Embryonic facial prominence (tissue), 1 donor: ENCODE measurements around the gene CENPW.

Experiments used
- DNase-seq: peaks from one replicate; pipeline ENCODE4 v3.0.0-alpha.2; 2016; ENCODE audit errors: extremely low spot score

Gene CENPW

GRCh38 chr6:126339796-126340609 is at the start of gene CENPW:
Gene CENPW (plus strand): TSS chr6:126340115. CDS start chr6:126340274, 159 bp downstream.
- DNase-seq: peak; percentile 84

GRCh38 chr6:126293891-126294524 is 45.9 kb upstream of the CENPW start:
- DNase-seq: no peak

GRCh38 chr6:126300126-126300525 is 39.8 kb upstream of the CENPW start:
- no peak for DNase-seq

- DNase-seq: no peak
Measured at GRCh38 chr6:126300735-126301134, 39.2 kb upstream of the CENPW start.

GRCh38 chr6:126302191-126302590 is 37.7 kb upstream of the CENPW start:
- DNase-seq: no peak

GRCh38 chr6:126307849-126308248 is 32.1 kb upstream of the CENPW start:
- DNase-seq: peak; percentile 22

GRCh38 chr6:126308362-126308761 is 31.6 kb upstream of the CENPW start:
- no peak for DNase-seq

- DNase-seq: no peak
Measured at GRCh38 chr6:126312013-126312665, 27.8 kb upstream of the CENPW start.

- DNase-seq: no peak
Measured at GRCh38 chr6:126313941-126314340, 26.0 kb upstream of the CENPW start.

- no peak for DNase-seq
Measured at GRCh38 chr6:126318797-126319196, 21.1 kb upstream of the CENPW start.

- no peak for DNase-seq
Measured at GRCh38 chr6:126333729-126334128, 6.2 kb upstream of the CENPW start.

- no peak for DNase-seq
Measured at GRCh38 chr6:126335210-126335609, 4.7 kb upstream of the CENPW start.

GRCh38 chr6:126337323-126337722 is 2.6 kb upstream of the CENPW start:
- no peak for DNase-seq

GRCh38 chr6:126341126-126341525 is 1.2 kb downstream of the CENPW start:
- DNase-seq: no peak

GRCh38 chr6:126344181-126344580 is 4.3 kb downstream of the CENPW start:
- DNase-seq: no peak

GRCh38 chr6:126351960-126352359 is 12.0 kb downstream of the CENPW start:
- DNase-seq: no peak

GRCh38 chr6:126352514-126352913 is 12.6 kb downstream of the CENPW start:
- DNase-seq: no peak

GRCh38 chr6:126356526-126356925 is 16.6 kb downstream of the CENPW start:
- no peak for DNase-seq

- DNase-seq: no peak
Measured at GRCh38 chr6:126359936-126360537, 20.1 kb downstream of the CENPW start.

- no peak for DNase-seq
Measured at GRCh38 chr6:126361832-126362440, 22.0 kb downstream of the CENPW start.

GRCh38 chr6:126367849-126368248 is 27.9 kb downstream of the CENPW start:
- no peak for DNase-seq

- no peak for DNase-seq
Measured at GRCh38 chr6:126372626-126373025, 32.7 kb downstream of the CENPW start.
